ENCODE data around the gene PEAK1. TPM values are rescaled to one million over a fixed set of nuclear protein-coding genes. Genes with fewer than 3 reads are reported as not detected.

Gene PEAK1
- total RNA-seq, 4 donors from 2014 or later = 78.3 to 112 (median 95.2) TPM

- peaks cover 0 to 25% (median 5%) of the 10 kb centered on the region in 4 donors for H3K9me3 ChIP-seq
- H3K4me3 ChIP-seq = no peak overlapping the region
- peaks cover 0 to 13% (median 0%) of the 10 kb centered on the region in 3 donors for H3K36me3 ChIP-seq
- 85% methylated on average over 3 of the region's 3 CpGs for WGBS, 2 donors
- TF ChIP-seq POLR2A (IDR thresholded peaks at IDR 0.05) (no peak), EP300 (IDR thresholded peaks at IDR 0.05) (no peak)
- TF ChIP-seq, protein P1, sequence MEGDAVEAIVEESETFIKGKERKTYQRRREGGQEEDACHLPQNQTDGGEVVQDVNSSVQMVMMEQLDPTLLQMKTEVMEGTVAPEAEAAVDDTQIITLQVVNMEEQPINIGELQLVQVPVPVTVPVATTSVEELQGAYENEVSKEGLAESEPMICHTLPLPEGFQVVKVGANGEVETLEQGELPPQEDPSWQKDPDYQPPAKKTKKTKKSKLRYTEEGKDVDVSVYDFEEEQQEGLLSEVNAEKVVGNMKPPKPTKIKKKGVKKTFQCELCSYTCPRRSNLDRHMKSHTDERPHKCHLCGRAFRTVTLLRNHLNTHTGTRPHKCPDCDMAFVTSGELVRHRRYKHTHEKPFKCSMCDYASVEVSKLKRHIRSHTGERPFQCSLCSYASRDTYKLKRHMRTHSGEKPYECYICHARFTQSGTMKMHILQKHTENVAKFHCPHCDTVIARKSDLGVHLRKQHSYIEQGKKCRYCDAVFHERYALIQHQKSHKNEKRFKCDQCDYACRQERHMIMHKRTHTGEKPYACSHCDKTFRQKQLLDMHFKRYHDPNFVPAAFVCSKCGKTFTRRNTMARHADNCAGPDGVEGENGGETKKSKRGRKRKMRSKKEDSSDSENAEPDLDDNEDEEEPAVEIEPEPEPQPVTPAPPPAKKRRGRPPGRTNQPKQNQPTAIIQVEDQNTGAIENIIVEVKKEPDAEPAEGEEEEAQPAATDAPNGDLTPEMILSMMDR (IDR thresholded peaks at IDR 0.05) = no peak
- peaks cover 0 to 46% (median 7%) of the 10 kb centered on the region in 4 donors for H3K4me1 ChIP-seq
- DNase-seq (ENCODE audit: low spot score in 2 of 2) = no peak
- no peaks in the 10 kb centered on the region for H3K27me3 ChIP-seq
- no peak overlapping the region for H3K27ac ChIP-seq
Observed at GRCh38 chr15:77391372-77391951, 28.4 kb downstream of the PEAK1 start.

DNA sequence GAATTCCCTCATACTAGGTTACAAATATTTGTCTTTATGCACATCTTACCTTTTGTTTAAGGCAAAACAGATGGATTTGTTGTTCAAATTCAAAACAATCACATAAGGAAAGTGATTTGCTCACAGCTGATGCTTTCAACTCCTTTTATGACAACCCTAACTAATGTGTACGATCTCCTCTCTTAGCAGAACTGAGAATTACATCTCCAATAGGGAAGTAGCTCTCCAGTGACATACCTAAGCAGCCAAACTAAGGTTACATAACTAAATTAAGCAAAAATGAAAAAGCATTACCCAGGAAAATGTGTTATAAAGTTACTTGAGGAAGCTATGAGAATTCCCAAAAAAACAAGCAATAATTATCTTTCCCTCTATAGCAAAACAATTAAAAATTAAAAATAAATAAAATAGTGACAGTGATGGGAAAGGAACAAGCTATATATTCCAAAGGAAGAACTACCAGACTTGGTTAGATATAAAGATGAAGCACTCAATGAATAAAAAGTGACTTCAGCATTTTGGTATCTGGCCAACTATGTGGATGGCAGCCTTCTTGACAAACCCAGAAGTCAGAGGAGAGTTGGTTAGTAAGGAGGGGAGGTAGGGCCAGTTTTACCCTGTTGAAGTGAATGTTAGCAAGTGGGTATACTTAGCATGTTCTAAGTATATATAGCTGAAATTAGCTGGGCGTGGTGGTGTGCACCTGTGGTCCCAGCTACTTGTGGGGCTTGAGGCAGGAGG is 32.4 kb downstream of the PEAK1 start:
- TF ChIP-seq, protein P1 (IDR thresholded peaks at IDR 0.05) = no peak
- TF ChIP-seq POLR2A (IDR thresholded peaks at IDR 0.05) (no peak), EP300 (IDR thresholded peaks at IDR 0.05) (no peak)
- H3K27me3 ChIP-seq = no peaks in the 10 kb centered on the region
- no peak overlapping the region for H3K27ac ChIP-seq
- WGBS, 2 donors = 74 to 82% methylated on average over 2 of the region's 2 CpGs
- peaks cover 0 to 69% (median 7%) of the 10 kb centered on the region in 4 donors for H3K4me1 ChIP-seq
- H3K36me3 ChIP-seq = no peaks in the 10 kb centered on the region
- no peaks in the 10 kb centered on the region for H3K9me3 ChIP-seq
- DNase-seq (ENCODE audit: low spot score in 2 of 2) = no peak
- H3K4me3 ChIP-seq = no peak overlapping the region

- 74 to 79% methylated on average over 2 of the region's 2 CpGs for WGBS, 2 donors
- no peaks in the 10 kb centered on the region for H3K9me3 ChIP-seq
- no peaks in the 10 kb centered on the region for H3K27me3 ChIP-seq
- TF ChIP-seq EP300 (IDR thresholded peaks at IDR 0.05) (no peak), POLR2A (IDR thresholded peaks at IDR 0.05) (no peak)
- TF ChIP-seq, protein P1 (IDR thresholded peaks at IDR 0.05) = no peak
- no peak for DNase-seq (ENCODE audit: low spot score in 2 of 2)
- peaks cover 0 to 67% (median 6%) of the 10 kb centered on the region in 4 donors for H3K4me1 ChIP-seq
- no peak overlapping the region for H3K27ac ChIP-seq
- H3K36me3 ChIP-seq = no peaks in the 10 kb centered on the region
- H3K4me3 ChIP-seq = no peak overlapping the region
Observed at GRCh38 chr15:77386626-77387025, 33.3 kb downstream of the PEAK1 start.

DNA sequence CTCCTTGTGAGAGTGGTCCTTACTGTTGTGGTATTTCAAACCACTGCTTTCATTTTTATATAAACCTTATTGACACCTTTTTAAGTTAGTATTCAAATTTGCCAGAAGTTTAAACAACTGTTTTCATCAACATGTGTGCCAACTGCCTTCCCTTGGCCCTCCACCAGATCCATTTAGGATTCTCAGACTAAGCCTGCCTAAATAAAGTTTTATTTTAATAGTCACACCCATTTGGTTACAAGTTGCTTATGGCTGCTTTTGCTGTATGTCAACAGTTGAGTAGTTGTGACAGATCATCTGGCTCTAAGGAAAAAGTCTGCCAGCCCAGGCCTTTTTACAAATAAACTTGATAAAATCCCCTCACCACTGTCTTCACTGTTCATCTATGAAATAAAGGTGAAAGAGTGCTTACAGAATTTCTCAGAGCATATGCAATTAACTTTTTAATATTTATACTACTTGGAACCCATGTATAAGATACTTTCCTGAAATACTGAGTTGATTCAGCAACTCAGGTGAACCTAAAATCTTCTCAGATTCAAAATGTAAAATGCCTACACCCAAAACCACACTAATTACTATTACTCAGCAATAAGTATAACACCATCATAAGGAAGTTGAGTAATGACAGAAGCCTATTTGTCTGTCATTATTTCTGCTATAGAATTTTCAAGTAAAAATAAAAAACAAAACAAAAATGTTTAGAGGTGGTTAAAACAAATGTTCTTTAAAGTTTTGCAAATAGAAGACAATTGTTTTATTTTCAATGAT is 35.1 kb downstream of the PEAK1 start:
- TF ChIP-seq, protein P1 (IDR thresholded peaks at IDR 0.05) = no peak
- TF ChIP-seq EP300 (IDR thresholded peaks at IDR 0.05) (no peak), POLR2A (IDR thresholded peaks at IDR 0.05) (no peak)
- Histone ChIP-seq H3K36me3 (no peaks in the 10 kb centered on the region), H3K27ac (no peak overlapping the region), H3K4me3 (no peak overlapping the region), H3K4me1 (peaks cover 0 to 48% (median 0%) of the 10 kb centered on the region in 4 donors), H3K27me3 (no peaks in the 10 kb centered on the region), H3K9me3 (no peaks in the 10 kb centered on the region)
- DNase-seq (ENCODE audit: low spot score in 2 of 2) = no peak

DNA sequence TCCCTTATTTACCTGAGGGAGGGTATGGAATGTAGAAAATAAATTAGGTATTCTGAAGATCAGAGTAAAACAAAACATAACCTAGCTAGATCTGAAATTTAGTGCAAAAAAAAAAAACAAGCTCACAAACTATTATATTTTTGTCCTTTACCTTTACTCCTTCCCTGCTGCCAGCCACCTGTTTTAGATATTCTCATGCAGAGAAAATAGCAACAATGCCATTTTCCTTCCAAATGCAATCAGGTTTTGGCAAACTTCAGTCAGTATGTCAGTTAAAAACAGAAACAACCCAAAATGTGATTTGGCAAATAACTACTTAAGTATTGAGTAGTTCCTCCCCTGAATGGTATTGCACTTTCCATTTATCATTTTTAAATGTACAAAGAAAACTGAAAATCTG is 35.8 kb downstream of the PEAK1 start:
- H3K27ac ChIP-seq = no peak overlapping the region
- no peak for DNase-seq (ENCODE audit: low spot score in 2 of 2)
- no peaks in the 10 kb centered on the region for H3K36me3 ChIP-seq
- no peak overlapping the region for H3K4me3 ChIP-seq
- no peaks in the 10 kb centered on the region for H3K9me3 ChIP-seq
- H3K27me3 ChIP-seq = no peaks in the 10 kb centered on the region
- H3K4me1 ChIP-seq = peaks cover 0 to 42% (median 0%) of the 10 kb centered on the region in 4 donors
- TF ChIP-seq EP300 (IDR thresholded peaks at IDR 0.05) = no peak
- TF ChIP-seq POLR2A (IDR thresholded peaks at IDR 0.05) = no peak
- TF ChIP-seq, protein P1 (IDR thresholded peaks at IDR 0.05) = no peak
